CD1c-positive myeloid dendritic cell (primary cell): ENCODE results near the gene ALDH1L2.
A peak's percentile ranks its signal among the peaks of the same experiment; 100 is the strongest.

ENCODE experiments used
- DNase-seq: peaks from one replicate; pipeline ENCODE4 v3.0.0-alpha.2; 2016; ENCODE audit errors: extremely low spot score

ALDH1L2 gene

DNA sequence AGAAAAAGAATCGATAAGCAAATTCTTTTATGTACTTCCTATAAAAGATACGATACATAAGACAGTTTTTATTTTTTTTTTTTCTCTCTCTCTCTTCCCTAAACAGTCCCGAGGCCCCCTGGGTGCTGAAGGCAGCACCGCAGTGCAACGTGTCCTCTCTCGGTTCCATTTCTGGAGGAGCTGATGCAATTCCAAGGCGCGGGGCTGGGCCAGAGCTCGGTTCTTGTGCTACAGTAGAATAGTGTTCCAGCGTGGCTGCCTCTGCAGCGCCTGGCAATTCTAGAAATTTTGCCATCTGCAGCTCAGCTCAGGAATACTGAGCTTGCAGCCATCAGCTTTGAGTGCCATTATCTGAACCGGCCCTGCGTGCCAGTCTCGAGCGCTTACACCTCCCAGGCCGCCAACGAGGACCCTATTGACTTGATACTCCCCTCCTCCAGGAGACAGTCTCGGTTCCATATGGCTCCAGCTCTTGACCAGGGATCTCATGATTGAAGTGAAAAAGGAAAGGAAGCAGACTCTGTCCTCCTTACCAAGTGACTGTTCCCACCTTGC is 630 bp downstream of the ALDH1L2 start:
- peak; percentile 69 for DNase-seq

- DNase-seq, result no peak
Observed at GRCh38 chr12:105083031-105083430, 1.2 kb downstream of the ALDH1L2 start.

- DNase-seq, result no peak
Observed at GRCh38 chr12:105078712-105079570, 5.3 kb downstream of the ALDH1L2 start.

DNA sequence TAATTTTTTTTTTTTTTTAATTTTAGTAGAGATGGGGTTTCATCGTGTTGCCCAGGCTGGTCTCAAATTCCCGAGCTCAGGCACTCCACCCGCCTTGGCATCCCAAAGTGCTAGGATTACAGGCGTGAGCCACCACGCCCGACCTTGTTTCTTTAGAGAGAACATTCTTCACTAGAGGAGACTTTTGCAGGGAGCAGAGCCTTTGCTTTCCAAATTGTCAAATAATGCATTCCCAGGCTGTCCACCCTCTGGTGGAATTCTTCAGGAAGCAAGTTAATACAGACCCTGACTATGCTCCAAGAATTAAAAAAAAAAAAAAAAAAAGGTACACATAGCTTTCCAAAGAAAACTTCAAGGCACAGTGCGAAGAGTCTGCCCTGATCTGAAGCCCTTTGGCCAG is 6.8 kb downstream of the ALDH1L2 start:
- no peak for DNase-seq

DNA sequence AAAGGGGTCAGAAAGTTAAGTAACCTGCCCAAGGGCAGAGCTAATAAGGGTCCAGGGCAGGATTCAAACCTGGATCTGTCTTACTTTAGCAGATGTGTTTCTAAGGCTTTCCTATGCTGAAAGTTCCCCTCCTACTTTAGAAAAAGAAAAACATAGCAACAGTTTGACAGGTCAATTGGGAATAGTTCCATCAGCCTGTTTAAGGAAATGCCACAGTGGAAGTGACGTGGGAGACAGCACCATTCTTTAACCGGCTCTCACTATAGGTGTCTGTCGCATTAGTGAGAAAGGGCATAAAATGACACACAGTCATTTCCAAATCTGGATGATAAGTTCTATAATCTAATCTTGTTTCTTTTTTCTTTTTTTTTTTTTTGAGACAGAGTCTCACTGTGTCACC is 7.3 kb downstream of the ALDH1L2 start:
- no peak for DNase-seq

GRCh38 chr12:105076098-105076497 is 8.2 kb downstream of the ALDH1L2 start:
- DNase-seq, result no peak

DNA sequence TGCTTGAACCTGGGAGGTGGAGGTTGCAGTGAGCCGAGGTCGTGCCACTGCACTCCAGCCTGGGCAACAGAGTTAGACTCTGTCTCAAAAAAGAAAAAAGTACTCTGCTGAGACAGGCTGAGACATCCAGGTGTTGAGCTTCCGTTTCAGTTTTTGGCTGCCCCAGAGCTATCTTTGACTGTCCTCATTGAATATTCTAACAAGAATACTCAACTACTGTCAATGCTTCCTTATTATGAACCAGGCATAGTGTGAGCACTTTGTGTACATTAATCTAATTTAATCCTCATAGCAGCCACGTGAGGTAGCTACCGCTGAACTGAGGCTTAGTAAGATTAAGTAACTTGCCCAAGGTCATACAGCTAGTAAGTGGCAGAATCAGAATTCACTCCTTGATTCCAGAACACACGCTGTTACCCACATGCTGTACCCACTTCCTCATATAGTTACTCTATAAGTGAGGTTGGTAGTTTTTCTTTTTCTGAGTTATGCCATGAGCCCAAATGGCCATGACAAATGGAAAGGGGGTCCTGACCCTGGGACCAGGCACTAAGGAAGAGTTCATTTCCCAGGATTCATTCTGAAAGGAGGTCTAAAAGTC is 11.3 kb downstream of the ALDH1L2 start:
- no peak for DNase-seq

DNA sequence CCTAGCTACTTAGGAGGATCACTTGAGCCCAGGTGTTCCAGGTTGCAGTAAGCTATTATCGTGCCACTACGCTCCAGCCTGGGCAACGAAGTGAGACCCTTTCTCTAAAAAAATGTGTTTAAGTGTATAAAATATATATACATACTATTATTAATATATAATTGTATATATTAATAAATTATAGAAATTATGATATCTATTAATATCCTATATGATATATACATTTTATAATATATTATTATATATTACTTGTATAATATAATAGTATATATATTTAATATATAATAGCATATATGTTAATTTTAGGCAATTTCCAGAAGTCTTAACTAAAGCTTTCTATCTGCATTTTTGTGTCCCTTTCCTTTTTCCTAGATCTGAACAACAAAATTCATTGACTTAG is 12.3 kb downstream of the ALDH1L2 start:
- no peak for DNase-seq

GRCh38 chr12:105069936-105070702 is 14.1 kb downstream of the ALDH1L2 start:
- DNase-seq, result no peak

- no peak for DNase-seq
Observed at GRCh38 chr12:105067511-105068031, 16.7 kb downstream of the ALDH1L2 start.

GRCh38 chr12:105064564-105065178 is 19.6 kb downstream of the ALDH1L2 start:
- DNase-seq, result no peak

DNA sequence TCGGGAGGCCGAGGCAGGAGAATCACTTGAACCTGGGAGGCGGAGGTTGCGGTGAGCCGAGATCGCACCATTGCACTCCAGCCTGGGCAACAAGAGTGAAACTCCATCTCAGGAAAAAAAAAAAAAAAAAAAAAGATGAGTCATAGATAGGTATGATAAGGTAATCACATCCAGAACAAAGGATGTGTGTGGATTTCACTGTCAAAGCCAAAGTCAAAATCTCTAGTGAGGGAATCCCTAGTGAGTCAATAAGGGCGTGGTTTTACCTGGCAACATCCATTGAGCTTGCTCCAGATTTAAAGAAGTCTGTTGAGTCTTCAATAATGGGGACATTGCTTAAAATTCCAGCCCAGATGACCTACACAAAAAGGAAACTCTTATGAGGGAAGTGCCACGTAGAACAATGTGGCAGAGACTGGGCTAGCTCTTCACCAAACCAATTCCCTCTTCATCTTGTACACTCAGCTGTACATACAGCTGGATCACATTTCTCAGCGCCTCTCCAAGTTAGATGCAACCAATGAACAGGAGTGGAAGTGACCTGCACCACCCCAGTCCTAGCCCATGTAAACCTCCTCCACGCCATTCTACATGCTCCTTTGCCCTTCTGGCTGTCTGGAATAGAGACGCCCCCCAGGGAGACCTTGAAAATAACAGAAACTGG is 23.4 kb downstream of the ALDH1L2 start:
- no peak for DNase-seq

GRCh38 chr12:105057174-105057573 is 27.1 kb downstream of the ALDH1L2 start:
- peak; percentile 25 for DNase-seq

GRCh38 chr12:105053116-105053572 is 31.1 kb downstream of the ALDH1L2 start:
- peak; percentile 89 for DNase-seq

GRCh38 chr12:105051981-105052380 is 32.3 kb downstream of the ALDH1L2 start:
- DNase-seq, result no peak

GRCh38 chr12:105048315-105048714 is 35.9 kb downstream of the ALDH1L2 start:
- peak; percentile 37 for DNase-seq

DNA sequence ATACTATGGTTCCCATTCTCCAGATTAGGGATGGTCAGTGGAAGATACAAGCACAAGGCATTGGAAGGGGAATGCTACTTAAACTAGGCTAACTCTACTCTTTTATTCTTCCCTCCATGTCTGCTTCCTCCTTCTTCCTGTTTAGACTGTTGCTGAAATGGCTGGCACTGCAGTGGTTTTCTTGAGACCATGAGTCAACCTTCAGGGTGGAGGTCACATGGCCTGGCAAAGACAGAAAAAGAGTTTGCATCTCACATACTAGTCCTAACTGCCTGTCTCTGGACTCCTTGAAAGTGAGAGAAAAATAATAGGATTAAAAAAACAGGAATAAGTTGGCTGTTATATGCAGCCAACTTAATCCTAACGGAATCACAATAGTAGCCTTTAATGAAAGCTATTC is 37.0 kb downstream of the ALDH1L2 start:
- DNase-seq, result no peak

DNA sequence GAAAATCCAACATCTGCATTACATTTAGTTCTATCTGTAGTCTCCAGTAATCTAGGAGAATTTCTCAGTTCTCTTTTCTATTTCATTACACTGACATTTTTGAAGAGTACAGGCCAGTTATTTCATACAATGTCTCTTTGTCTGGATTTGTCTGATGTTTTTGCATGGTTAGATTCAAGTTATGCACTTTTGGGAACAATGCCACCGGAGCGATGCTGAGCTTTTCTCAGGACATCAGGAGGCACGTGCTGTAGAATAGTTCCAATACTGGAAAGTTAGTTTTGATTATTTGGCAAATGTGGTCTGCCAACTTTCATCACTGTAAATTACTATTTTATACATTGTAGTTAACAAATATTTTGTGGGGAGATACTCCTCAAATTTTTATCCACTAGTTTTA is 43.1 kb downstream of the ALDH1L2 start:
- DNase-seq, result no peak

- DNase-seq, result no peak
Observed at GRCh38 chr12:105040476-105040875, 43.8 kb downstream of the ALDH1L2 start.

DNA sequence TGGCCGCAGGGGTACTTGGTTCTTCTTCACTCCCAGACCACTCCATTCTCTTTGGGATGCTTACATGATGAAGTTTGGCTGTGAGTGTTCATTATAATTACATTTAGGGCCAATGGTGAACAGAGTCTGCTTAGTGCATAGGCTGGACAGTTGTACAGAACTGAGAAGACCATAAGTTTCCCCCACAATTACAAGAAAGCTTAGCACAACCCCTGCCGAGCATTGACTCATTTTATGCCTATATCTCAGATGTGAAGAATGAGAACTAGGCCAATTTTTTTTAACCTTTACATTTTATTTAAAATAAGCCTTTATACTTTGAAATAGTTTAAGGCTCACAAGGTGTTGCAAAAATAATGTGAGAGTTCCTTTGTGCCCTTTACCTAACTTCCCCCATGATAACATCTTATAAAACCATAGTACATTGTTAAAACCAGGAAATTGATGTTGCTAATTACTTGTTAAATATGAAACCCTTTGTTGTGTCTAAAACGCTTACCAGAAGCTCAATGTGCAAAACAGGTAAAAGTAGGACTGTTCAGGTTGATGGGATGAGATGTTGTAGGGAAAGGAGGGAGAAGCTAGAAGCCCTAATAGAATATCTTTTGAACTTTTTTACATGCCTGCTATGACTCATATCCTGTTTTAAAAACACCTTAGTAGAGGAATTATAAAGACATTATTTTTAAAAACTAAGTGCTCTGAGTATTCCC is 47.2 kb downstream of the ALDH1L2 start:
- no peak for DNase-seq
